Stimulated activated CD4-positive, alpha-beta T cell treated with anti-CD3 and anti-CD28 coated beads, Interleukin-2, amount 100 ng/mL, for 24 hours (primary cell): ENCODE results near the gene IL15RA.

Experiments used
- DNase-seq, 2 donors: peaks; one replicate each; pipeline ENCODE4 v3.0.0-alpha.2; 2020

IL15RA gene, protein sequence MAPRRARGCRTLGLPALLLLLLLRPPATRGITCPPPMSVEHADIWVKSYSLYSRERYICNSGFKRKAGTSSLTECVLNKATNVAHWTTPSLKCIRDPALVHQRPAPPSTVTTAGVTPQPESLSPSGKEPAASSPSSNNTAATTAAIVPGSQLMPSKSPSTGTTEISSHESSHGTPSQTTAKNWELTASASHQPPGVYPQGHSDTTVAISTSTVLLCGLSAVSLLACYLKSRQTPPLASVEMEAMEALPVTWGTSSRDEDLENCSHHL

DNA sequence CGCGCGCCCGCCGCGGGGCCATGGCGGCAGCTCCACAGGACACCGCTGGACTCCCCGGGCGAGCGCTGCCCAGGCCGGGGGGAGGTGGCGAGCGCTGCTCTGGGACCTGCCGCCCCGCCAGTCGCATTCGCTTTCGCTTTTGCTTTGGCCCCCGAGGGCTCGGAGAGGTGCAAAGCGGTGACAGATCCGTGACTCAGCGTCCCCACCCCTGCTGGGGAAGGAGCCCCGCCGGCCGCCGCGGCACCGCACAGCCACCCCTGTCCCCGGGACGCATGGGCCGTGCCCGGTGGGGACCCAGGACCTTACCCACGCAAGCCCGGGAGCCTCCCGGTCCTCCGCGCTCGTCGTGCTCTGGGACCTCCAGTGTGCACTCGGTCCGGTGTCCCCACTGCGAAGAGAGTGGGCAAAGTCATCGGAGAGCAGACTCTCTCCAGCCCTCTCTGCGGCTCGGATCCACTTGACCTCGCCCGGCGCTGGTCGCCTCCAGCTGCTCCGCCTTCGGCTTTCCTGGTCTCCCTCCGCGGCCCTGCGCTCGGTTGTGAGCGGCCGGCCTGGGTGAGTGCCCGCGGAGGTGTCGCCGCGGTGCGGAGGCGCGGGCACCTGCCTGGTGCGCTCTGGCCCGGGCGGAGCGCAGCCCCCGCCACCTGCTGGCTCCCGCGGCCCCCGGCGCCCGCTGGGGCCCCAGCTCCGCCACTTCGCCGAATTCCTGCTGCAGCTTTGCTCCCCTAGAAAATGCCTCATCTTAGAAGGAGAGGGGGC is at the start of gene IL15RA:
Gene IL15RA (minus strand): TSS at position 73 of the 759 bp plus-strand sequence. CDS start 51 bp downstream, at position 22.
- DNase-seq: peak; percentile 90 to 92

DNA sequence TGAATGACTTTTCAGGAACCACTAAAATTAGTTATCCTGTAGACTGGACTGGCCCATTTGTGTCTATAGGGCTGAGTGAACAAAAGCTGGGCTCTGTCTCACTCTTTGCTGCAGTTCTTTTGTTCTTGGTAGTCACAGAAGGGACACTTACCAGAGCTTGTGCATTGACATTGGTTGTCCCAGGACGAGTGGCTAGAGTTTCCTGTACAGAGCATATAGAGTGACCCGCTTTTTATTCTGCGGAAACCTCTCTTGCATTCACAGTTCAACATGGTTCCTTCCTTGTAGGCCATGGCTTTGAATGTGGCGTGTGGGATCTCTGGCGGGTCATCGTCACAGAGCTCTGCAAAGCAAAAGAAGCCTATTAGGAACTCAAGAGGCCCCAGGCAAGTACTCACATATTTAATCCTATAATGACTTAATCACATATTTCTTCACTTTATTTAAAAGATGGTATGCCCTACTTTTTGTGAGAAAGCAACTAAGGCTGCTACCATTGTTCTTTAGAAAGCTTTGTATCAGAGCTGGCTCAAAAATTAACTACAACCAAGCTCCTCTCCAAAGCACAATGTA is 48.4 kb upstream of the IL15RA start:
- peak in 1 of 2 donors; percentile 15 for DNase-seq

DNA sequence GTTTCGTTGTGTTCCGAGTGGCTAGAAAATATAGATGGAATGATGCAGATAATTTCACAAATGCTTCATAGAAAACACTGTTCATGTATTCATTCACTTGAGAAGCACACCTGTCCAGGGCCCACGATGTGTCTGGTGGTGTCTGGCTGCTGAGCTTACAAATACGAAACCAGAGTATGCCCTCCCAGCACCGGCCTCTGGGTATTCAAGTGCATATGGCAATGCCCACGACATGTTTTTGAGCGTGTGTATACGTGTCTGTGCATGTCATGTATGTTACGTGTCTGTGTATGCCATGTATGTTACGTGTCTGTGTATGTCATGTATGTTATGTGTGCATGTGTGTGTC is 47.0 kb upstream of the IL15RA start:
- DNase-seq: peak in 1 of 2 donors; percentile 4

DNA sequence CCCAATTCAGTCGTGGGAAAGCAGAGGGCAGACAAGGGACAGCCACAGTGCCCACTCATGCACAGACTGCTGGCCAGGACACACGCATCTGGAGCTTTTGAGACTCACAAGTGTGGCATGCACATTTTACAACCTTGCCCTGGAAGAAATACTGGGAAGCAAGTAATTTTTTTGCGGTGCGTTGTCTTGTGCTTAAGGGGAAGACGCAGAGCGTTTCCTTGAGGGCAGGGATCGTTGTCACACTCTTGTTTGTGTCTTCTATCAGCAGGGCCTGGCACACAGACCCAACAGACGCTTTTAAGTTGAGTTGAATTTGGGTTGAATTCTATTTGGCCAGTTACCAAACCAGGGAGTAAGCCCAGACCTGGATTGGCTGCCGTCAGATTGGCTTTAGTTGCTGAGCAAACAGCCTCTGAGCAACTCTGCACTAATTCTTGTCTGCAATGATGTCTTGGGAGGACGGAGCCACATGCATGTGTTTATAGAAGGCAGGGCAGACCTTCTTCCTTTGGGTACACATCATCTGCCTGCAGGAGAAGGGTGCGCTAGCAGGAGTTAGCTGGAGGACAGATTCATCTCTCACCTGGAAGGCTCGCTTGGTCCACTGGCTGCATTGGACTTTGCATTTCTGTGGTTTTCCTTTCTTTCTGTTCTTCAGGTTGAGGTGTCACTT is 46.5 kb upstream of the IL15RA start:
- DNase-seq: peak in 1 of 2 donors; percentile 12

DNA sequence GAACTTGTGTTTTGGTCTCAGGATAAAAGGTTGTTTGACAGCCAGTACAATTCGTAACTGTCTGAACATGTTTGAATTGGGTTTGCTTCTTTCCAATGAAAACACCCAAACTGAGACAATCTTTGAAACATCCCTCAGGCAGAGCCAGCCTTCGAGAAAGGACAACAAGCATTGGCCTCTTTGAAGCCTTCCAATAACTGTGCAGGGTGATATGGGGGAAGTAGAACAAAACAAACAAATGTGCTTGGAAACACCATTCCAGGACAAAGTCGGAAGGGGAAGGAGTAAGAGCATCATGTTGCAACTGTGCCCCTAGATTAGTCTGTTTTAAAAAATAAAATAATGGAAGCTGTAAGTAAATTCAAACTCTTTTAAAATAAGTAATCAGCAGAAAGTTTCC is 45.3 kb upstream of the IL15RA start:
- no peak for DNase-seq

DNA sequence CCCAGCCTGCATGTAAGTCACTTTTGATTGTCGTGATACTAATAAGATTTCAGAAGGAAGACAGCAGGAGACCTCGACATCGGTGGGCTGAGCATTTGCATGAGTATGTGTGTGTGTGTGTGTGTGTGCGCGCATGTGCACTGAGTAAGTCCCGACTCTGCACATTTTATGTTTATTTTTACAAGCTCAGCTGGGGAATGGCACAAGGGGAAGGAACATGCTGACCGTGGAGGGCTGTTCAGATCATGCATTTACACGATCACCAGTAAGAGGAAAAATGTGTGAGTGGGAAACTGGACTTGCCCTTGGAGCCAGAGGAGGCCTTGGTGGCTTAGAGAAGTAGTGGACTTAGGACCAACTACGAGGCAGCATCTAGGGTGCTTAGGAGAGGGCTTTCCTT is 43.5 kb upstream of the IL15RA start:
- DNase-seq: peak in 1 of 2 donors; percentile 13

DNA sequence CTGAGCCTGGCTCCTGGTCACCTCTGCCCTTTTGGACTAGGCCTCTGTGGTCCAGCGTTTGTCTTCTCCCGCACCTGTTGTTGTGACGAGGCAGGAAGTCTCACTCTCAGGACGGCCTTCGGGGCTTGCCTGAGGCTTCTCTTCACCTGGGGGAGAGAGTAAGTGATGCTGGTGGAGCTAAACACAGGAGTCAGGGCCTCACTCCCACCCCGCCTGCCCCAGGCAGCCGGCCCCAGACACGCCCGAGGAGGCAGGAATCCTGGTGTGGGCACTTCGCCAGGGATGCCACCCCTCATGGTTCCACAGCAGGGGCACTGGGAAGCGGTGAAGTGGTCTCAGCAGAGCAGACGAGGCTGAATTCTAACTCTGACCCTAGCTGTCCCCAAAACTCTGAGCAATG is 42.5 kb upstream of the IL15RA start:
- DNase-seq: peak in 1 of 2 donors; percentile 13

DNA sequence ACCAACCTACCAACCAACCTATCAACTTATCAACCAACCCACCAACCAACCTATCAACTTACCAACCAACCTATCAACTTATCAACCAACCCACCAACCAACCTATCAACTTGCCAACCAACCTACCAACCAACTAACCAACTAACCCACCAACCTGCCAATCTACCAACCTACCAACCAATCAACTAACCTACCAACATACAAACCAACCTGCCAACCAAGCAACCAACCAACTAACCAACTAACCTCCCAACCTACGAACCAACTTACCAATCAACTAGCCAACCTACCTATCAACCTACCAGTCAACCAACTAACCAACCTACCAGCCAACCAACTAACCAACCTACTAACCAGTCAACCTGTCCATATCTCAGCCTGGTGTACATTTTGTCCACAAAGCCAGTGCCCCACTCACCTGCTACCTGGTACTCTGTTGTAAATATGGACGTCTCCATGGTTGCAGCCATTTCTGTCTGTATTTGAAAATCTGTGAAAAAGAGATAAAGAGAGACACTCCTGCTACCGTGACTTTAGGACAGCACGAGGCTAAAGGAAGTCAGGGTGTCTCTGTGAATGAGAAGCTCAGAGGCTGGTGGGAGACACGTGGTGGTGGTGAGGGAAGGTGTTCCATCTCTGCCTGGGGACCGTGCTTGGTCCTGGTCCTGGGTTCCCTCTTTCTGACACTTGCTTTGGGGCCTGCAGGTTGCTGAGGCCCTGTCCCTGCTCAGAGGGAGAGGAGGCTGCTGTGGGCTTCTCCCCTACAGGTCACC is 41.9 kb upstream of the IL15RA start:
- peak in 1 of 2 donors; percentile 8 for DNase-seq

DNA sequence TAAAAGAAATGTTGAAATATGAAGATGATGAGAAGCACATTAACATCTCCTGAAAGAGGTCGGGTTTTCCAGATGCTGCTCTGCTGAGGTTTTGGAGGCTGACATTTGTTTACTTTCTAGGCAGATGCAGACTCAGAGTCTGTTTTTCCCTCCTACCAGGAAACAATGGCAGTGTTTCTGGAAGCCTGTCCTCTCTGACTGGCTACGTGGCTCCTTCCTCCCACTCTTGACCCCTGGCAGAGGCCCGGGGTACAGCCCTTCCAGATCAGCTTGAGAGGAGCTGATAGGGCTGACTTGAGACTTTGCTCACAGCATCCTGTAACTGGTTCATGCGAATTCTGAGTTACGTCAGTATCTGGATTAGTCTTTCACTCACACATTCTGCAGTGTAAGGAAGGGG is 41.1 kb upstream of the IL15RA start:
- DNase-seq: peak in 1 of 2 donors; percentile 15

DNA sequence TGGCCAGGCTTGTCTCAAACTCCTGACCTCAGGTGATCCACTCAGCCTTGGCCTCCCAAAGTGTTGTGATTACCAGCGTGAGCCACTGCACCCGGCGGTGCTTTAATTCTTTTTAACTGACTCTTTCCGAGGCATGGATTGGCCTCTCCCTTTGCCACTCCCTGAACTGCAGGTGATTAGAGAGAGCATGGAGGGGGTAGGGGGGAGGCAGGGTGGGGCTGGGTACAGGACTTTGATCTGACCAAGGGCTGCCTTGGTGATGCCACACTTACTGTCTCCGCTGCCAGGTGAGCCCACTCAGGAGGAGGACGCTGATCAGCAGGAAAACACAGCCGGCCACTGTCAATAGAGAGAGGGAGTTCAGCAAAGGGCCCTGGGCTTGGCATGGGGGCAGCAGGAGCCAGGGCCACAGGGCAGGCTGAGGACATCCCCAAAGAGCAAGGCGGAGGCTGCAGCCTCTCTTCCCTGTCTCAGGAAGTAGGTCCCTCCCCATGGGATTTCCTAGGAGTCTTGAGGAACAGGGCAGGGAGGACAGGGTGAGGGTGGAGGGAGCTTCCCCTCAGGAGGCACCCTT is 40.5 kb upstream of the IL15RA start:
- peak in 1 of 2 donors; percentile 12 for DNase-seq

DNA sequence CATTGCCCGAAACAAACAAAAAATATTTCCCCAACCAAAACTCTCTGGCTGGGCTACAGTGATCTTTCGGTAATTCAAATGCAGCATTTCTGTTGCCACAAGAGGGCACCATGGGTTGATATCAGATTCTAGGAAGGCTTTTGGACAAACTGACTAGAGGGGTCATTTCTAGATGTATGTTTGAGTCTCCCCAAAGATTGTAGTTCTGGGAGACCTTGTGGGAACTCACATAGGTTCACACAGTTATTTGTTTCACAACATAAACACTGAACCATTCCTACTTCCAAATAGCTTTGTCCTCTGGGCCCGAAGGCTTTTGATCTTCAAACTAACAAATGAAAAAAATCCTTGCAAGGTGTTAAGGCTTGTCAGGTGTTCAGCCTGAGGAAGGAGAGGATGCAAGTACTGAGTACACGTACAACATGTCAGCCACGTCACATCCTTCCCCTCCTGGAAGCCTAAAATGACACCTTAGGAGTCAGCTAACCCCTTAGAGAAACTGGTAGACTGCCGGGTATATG is 37.0 kb upstream of the IL15RA start:
- DNase-seq: peak in 1 of 2 donors; percentile 70

DNA sequence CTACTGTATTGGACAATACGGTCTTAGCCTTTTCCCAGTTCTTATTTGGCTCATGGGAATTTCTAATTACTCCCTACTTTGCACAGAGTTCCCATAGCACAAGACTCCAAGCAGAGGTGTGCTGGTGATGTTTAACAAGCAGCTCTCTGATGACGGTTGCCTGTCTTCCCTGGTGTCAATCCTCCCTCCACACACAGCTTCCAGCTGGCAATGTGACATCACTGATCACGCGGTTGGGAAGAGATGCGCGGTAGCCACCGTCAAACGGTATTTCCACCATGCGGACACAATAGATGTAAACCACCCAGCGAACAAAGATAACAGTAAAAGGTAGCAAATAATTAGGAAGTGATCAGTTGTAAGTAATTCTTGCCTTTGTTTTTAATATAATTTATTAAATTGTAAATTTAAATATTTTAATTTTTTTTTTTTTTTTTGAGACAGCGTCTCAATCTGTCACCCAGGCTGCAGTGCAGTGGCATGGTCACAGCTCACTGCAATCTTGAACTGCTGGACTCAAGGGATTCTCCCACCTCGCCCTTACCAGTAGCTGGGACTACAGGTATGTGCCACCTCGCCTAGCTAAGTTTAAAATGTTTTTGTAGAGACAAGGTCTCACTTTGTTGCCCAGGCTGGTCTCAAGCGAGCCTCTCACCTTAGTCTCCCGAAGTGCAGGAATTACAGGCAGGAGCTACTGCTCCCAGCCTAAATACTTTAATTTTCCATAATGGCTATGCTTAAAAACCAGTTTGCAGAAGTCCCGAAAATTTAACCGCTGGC is 36.3 kb upstream of the IL15RA start:
- peak in 1 of 2 donors; percentile 16 for DNase-seq

DNA sequence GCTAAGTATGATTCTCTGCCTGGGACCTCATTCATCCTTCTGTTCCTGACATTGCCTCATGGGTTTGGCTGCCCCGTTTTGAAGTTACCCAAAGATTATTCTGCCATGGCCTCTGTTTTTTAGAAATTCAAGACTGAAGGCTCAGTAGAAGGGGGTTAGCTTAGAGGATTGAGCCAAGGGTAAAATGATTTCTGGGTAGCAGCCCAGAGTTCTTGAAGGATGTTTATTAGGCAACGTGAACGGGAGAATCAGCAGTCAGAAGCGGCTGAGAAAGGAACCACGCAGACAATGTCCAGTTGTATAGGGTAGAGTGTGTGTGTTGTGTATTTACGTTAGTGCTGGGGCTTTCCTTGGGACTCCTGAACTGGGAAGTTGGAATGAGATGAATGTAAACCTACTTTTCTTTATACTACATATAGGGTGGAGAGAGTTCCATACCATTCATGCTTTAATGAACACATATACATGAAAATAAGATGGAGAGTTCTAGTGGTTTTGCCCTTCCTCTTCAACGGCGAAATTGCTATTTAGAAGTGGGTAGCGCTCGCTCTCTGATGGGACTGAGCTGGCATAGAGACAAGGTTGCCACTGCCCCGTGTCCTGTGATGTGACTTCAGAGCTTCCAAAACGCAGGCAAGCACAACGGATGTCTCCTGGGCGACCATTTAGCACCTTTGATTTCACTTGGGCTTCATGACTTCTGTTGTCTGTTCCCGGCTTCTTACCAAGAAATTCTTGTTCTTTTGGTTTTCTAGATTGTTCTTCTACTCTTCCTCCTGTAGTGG is 35.0 kb upstream of the IL15RA start:
- DNase-seq: peak in 1 of 2 donors; percentile 11

DNA sequence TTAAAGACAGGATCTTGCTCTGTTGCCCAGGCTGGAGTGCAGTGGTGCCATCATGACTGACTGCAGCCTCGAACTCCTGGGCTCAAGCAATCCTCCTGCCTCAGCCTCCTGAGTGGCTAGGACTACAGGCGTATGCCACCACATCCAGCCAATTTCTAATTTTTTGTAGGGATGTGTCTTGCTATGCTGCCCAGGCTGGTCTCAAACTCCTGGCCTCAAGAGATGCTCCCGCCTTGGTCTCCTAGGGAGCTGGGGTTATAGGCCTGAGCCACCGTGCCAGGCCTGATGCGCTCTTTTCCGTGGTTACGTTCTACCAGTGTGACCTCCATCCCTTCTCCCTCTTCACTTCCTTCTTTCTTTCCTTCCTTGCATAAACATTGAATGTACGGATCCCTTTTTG is 34.2 kb upstream of the IL15RA start:
- peak in 1 of 2 donors; percentile 13 for DNase-seq

DNA sequence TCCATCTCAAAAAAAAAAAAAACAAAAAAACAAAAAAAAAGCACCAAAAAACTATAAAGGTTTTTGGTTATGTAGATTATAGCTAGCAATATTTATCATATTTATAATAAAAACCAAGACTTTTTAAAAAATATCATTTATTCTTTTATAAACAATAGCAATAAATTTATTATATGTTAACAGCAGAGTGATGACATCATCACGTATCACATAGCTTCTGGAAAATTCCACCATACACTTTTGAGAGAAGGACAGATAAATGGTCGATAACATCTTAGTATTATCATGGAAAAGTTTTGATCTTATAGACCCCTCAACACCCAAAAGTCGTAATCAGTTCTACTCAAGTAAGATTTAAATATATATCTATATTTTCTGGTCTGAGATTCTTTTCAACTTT is 33.2 kb upstream of the IL15RA start:
- DNase-seq: no peak

DNA sequence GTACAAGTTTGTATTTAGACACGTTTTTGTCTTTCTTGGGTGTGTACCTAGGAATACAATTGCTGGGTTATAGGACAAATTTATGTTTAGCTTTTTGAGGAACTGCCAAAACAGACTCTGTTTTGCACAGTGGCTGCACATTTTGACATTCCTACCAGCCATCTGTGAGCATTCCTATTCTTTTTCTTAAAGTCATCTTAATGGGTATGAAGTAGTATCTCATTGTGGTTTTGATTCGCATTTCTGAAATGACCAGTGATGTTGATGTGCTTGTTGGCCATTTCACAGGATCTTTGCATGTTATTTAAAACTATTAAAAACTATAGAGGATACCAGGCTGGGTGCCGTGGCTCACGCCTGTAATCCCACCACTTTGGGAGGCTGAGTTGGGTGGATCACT is 32.6 kb upstream of the IL15RA start:
- DNase-seq: peak in 1 of 2 donors; percentile 10

DNA sequence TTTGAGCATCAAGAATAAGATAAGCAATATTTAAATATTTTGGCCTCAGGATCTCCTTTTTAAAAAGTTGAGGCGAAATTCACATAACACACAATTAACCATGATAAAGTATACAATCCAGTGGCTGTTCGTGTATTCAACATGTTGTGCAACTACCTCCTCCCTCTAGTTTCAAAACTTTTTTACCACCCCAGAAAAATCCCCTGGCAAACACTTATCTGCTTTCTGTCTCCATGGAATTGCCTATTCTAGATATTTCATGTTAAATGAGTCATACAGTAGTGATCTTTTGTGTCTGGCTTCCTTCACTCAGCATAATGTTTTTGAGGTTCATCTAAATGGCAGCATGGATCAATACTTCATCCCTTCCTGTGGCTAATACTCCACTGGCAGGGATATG is 31.8 kb upstream of the IL15RA start:
- DNase-seq: peak in 1 of 2 donors; percentile 4

DNA sequence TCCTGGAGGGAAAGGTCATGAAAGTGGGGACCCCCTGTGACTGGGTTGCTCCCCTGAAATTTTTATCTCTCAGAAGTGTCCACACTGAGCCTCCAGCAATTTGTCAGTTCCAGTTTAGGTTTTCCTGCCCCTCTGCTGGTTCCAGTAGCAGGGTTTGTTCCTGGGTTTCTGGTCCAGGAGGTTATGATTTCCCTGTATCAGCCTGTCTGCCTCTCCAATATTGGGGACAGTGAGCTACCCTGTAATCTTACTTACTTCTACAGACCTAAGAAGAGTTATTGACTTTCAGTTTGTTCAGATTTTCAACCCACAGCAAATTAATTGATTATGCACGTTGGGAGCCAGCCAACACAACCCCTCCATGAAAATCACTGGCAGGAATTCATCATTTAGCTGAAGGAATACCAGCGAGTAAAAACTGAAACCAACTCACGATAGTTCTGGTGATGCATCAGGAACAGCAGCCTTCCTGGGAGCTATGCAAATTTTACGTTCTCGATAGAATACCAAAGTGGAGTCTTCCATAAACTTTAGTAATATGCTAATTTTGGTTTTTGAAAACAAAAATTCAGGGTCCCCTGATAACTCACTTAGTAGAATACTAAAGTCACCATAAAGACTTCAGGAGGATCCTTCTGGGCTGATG is 31.3 kb upstream of the IL15RA start:
- DNase-seq: peak in 1 of 2 donors; percentile 7

DNA sequence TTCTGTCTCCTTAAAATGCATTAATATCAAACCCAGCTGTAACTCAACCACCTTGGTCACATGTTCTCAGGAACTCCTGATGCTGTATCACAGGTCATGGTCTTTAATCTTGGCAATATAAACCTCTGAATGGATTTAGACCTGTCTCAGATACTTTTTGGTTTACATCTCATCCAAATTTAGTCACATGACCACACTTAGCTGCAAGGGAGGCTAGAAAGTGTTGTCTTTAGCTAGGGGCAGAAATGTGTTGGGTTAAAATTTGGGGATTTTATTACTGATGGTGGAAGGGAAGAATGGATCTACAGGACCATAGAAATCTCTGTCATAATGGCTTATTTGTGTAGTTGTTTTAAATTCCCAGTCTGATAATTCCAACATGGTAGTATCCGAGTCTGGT is 29.6 kb upstream of the IL15RA start:
- DNase-seq: no peak

DNA sequence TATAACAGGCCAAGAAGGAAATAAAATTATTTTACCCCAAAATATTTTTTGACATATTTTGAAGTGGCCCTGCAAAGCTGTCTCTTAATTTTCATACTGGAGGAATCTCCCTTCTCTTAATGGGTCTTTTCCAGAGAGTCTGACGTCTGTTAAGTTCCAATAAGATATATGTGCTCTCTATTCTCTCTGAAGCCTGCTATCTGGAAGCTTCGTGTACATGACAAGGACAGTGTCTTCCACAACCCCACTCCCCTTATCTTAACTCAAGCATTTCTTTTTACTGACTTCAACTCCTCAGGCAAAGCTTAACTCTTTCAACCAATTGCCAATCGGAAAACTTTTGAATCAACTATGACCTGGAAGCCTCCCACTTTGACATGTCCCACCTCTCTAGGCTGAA is 29.2 kb upstream of the IL15RA start:
- no peak for DNase-seq
